IPS-15b (cell line): ENCODE data around the gene RBM12.

ENCODE experiments used
- H3K27me3 ChIP-seq: one replicate; pipeline ENCODE4 v1.6.1; 2013; ENCODE audit warnings: low read length; ENCODE audit not compliant: control insufficient read depth, insufficient read depth
- H3K36me3 ChIP-seq: one replicate; pipeline ENCODE4 v1.6.1; 2013; ENCODE audit warnings: low read length; ENCODE audit not compliant: control insufficient read depth, insufficient read depth
- H3K4me1 ChIP-seq: one replicate; pipeline ENCODE4 v1.6.1; 2013; ENCODE audit warnings: mild to moderate bottlenecking, low read length; ENCODE audit not compliant: control insufficient read depth, insufficient read depth
- H3K4me3 ChIP-seq: one replicate; pipeline ENCODE4 v1.5.1; 2013; ENCODE audit warnings: low read depth, low read length
- H3K9ac ChIP-seq: one replicate; pipeline ENCODE4 v1.6.1; 2013; ENCODE audit warnings: low read depth, mild to moderate bottlenecking, low read length
- H3K9me3 ChIP-seq: one replicate; pipeline ENCODE4 v1.6.1; 2013; ENCODE audit warnings: mild to moderate bottlenecking, low read length; ENCODE audit not compliant: control insufficient read depth, insufficient read depth

Gene RBM12

GRCh38 chr20:35611482-35611881, 53.2 kb downstream of the RBM12 start:
- Histone ChIP-seq H3K4me1 (no peaks in the 10 kb centered on the region), H3K9me3 (no peaks in the 10 kb centered on the region), H3K36me3 (no peaks in the 10 kb centered on the region), H3K27me3 (peaks cover 4% of the 10 kb centered on the region), H3K4me3 (no peak overlapping the region), H3K9ac (no peak overlapping the region)

- no peaks in the 10 kb centered on the region for H3K4me1 ChIP-seq
- H3K36me3 ChIP-seq: no peaks in the 10 kb centered on the region
- no peak overlapping the region for H3K4me3 ChIP-seq
- H3K9ac ChIP-seq: no peak overlapping the region
- H3K9me3 ChIP-seq: no peaks in the 10 kb centered on the region
- peaks cover 4% of the 10 kb centered on the region for H3K27me3 ChIP-seq
Observed at GRCh38 chr20:35610833-35611427, 53.8 kb downstream of the RBM12 start.

DNA sequence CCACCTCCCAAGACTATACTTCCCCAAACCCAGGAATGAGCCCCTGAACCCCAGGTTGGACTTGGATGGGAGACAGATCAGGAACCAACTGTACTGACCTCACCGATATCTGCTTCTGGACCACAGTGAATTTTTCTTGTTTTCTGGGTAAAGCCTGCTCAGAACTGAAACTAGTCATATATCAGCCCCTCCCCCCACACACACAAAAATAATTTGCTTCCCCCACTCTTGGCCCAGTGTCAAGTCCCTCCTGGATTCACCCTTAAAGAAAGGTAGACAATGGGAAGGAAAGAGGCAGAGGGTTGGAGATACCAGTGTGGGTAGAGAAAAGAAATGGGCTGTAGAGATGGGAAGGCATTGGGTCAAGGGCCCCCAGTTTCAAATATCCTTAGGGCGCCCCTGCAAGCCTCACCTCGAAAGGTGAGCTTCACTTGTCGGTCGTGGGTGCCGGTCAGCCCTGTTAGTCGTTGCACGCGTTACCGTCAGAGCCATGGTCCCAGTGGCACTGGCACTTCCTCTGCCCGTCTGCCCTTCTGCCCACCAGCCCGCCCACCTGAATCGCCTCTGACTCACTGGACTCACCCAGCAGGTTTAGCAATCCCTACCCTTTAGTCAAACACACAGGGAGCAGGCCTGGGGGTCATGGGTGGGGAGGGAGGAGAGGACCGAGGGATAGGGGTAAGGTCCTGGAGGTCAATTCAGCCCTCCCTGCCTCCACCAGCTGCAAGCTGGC, 57.5 kb downstream of the RBM12 start:
- Histone ChIP-seq H3K9me3 (no peaks in the 10 kb centered on the region), H3K4me3 (no peak overlapping the region), H3K9ac (no peak overlapping the region), H3K36me3 (no peaks in the 10 kb centered on the region), H3K4me1 (no peaks in the 10 kb centered on the region), H3K27me3 (peaks cover 15% of the 10 kb centered on the region)

DNA sequence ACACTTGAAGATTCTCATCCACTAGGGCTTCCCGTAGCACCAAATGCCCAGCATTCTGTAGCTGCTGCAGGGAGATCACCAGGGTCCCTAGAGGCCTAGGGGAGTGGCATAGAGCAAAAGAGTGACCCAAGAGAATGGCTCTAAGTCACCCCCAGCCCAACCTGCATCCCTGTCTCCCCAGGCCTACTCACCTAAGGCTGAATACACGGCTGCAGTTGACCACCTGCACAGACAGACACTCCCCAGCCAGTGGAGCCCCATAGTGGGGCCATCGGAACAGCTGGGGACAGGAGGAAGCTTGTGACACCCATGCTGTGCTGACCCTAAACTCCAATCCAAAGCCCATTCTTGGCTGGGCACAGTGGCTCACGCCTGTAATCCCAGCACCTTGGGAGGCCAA, 58.6 kb downstream of the RBM12 start:
- Histone ChIP-seq H3K9me3 (no peaks in the 10 kb centered on the region), H3K4me1 (no peaks in the 10 kb centered on the region), H3K27me3 (peaks cover 20% of the 10 kb centered on the region), H3K9ac (no peak overlapping the region), H3K36me3 (no peaks in the 10 kb centered on the region), H3K4me3 (no peak overlapping the region)

DNA sequence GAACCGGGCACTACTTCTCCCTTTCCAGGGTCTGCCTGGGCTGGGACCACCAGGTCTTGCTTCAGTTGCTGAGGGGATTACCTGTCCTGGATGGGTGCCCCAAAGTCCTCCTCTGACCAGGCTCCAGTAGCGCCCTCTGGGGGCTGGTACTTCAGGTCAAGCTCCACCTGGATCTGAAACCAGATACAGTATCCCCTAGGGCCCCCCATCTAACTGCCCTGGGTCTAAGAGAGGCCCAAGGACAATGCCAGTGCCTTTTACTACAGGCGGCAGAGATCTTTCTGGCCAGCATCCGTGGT, 60.3 kb downstream of the RBM12 start:
- Histone ChIP-seq H3K9me3 (no peaks in the 10 kb centered on the region), H3K36me3 (no peaks in the 10 kb centered on the region), H3K9ac (no peak overlapping the region), H3K27me3 (peaks cover 33% of the 10 kb centered on the region), H3K4me1 (no peaks in the 10 kb centered on the region), H3K4me3 (no peak overlapping the region)

DNA sequence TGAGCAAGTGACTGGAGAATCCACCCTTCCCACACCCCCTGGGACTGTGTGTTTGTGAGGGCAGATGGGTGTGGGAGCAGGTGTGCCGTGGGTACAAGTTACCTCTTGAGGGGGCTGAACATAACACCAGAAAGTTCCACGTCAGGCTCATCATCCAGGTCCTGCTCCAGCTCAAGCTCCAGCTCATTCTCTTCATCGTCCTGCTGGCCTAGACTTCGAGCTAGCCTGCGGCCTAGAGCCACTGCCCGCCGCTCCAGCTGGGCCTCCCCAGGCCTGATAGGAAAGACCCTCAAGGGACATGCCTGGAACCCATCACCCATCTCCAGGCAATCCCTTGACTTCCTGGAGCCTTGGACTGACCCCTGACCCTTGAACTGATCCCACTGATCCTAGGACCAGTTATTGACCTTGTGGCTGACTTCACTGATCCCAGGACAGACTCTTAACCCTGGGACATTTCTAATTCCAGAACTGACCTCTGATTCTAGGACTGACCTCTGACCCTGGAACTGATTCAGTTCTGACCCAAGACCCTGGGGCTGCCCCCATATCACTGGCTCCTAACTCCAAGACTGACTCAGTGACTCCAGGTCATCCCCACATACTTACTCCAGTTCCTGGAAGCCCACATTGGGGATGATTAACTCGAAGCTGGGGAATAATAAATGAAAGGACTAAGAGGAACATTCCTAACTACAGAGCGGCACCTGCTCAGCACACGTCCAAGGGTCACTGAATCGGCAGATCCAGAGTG, 60.8 kb downstream of the RBM12 start:
- H3K27me3 ChIP-seq: peaks cover 36% of the 10 kb centered on the region
- H3K36me3 ChIP-seq: no peaks in the 10 kb centered on the region
- H3K9ac ChIP-seq: no peak overlapping the region
- no peak overlapping the region for H3K4me3 ChIP-seq
- no peaks in the 10 kb centered on the region for H3K4me1 ChIP-seq
- H3K9me3 ChIP-seq: no peaks in the 10 kb centered on the region

DNA sequence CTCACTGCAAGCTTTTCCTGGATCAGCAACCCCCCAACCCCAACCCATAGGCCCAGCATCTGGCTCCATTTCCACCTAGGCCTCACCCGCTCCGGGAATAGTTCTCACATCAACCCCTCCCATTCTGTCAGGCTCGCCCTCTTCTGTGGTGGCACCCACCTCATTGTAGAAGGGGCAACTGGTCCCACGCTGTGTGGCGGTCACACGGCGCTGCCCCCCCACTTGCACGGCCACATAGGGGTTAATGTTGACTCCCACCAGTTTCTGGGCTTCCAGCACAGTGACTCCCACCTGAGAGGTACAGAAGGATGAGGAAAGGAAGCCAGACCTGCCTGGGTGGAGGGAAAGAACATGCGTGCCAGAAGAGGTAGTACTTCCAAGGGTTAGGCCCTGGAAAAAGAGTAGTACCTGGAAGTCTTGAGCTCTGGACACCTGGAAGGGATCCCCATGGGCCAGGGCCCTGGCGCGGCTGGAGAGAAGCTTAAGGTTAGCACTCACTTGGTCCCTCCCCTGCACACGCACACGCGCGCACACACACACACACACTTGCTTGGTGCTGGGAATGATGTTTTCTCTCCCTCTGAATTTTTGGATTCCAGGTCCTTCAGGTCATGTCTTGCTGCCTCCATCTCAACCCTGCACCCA, 61.7 kb downstream of the RBM12 start:
- H3K27me3 ChIP-seq: peaks cover 36% of the 10 kb centered on the region
- H3K4me1 ChIP-seq: no peaks in the 10 kb centered on the region
- no peak overlapping the region for H3K4me3 ChIP-seq
- no peaks in the 10 kb centered on the region for H3K36me3 ChIP-seq
- H3K9ac ChIP-seq: no peak overlapping the region
- H3K9me3 ChIP-seq: no peaks in the 10 kb centered on the region

DNA sequence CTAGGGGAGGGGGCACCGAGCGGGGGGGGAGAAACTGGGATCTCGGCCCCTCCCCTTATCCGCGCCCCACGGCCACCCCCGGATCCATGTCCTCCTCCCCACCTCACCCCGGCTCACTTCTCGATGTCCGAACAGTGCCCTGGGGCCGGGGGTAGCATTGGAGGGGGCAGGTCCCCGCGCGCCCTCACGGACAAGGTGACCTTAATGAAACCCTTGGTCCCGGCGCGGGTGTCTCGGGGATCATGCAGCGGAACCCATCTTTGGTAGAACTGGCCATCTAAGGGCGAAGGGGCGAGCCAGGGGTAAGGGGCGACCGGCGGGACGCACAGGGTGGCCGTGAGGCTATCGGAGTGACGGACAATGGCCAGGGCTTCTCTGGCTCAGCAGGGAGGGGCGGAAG, 62.7 kb downstream of the RBM12 start:
- Histone ChIP-seq H3K36me3 (no peaks in the 10 kb centered on the region), H3K9ac (peak overlapping the region; percentile 16), H3K4me1 (no peaks in the 10 kb centered on the region), H3K4me3 (peak overlapping the region; percentile 71), H3K27me3 (peaks cover 36% of the 10 kb centered on the region), H3K9me3 (no peaks in the 10 kb centered on the region)

GRCh38 chr20:35600993-35601973, 63.4 kb downstream of the RBM12 start:
- Histone ChIP-seq H3K4me1 (no peaks in the 10 kb centered on the region), H3K27me3 (peaks cover 36% of the 10 kb centered on the region), H3K9me3 (no peaks in the 10 kb centered on the region), H3K36me3 (no peaks in the 10 kb centered on the region), H3K4me3 (peak overlapping the region; percentile 71), H3K9ac (peak overlapping the region; percentile 16)

GRCh38 chr20:35600176-35600992, 64.3 kb downstream of the RBM12 start:
- no peaks in the 10 kb centered on the region for H3K36me3 ChIP-seq
- H3K9ac ChIP-seq: no peak overlapping the region
- peaks cover 36% of the 10 kb centered on the region for H3K27me3 ChIP-seq
- H3K9me3 ChIP-seq: no peaks in the 10 kb centered on the region
- H3K4me1 ChIP-seq: no peaks in the 10 kb centered on the region
- H3K4me3 ChIP-seq: peak overlapping the region; percentile 71
